ENCODE results near the gene CD2AP. TPM values are rescaled to one million over a fixed set of nuclear protein-coding genes. Genes with fewer than 3 reads are reported as not detected.

The CD2AP gene
- total and polyA plus RNA-seq, 2 of the 8 experiments (the other 6 are each of a cell fraction or from before 2014, with no cell fraction given): 8.6 to 75.6 TPM

- Histone ChIP-seq H2BK20ac (ENCODE audit: low read length) (no peak overlapping the region), H2AK5ac (ENCODE audit: low read depth, low read length) (no peak overlapping the region), H3K23ac (ENCODE audit: insufficient read length) (no peak overlapping the region), H2BK12ac (ENCODE audit: low read depth, low read length) (no peak overlapping the region), H4K5ac (ENCODE audit: insufficient read length, low read depth, low read length) (no peak overlapping the region), H3K4me1 (replicated peaks in 1 of 4; ENCODE audit: control insufficient read depth in 3 of 4, insufficient read depth in 4 of 4, low read length in 3 of 4) (no peaks in the 10 kb centered on the region), H4K8ac (ENCODE audit: extremely low read depth, insufficient read depth, low read length) (no peak overlapping the region), H3K79me1 (ENCODE audit: low read depth, low read length) (no peaks in the 10 kb centered on the region), H3K23me2 (ENCODE audit: low read depth, low read length) (no peaks in the 10 kb centered on the region), H3K79me2 (ENCODE audit: control insufficient read depth in 1 of 2, insufficient read depth in 2 of 2, low read length in 2 of 2) (no peaks in the 10 kb centered on the region), H3K27me3 (replicated peaks in 1 of 4; ENCODE audit: control insufficient read depth in 3 of 4, extremely low read depth in 1 of 4, insufficient read depth in 3 of 4, low read length in 3 of 4) (no peaks in the 10 kb centered on the region), H2BK5ac (ENCODE audit: low read depth, low read length) (no peak overlapping the region), H4K91ac (replicated peaks; ENCODE audit: insufficient read length, low read length) (no peak overlapping the region), H3K36me3 (ENCODE audit: control insufficient read depth in 2 of 4, insufficient read depth in 4 of 4, low read length in 3 of 4) (no peaks in the 10 kb centered on the region), H3K9ac (replicated peaks in 1 of 4; ENCODE audit: extremely low read depth in 1 of 4, low read depth in 3 of 4, low read length in 3 of 4) (no peak overlapping the region), H3K4me3 (ENCODE audit: extremely low read depth in 1 of 4, insufficient read depth in 2 of 4, low read depth in 3 of 4, low read length in 4 of 4) (no peak overlapping the region), H3K27ac (ENCODE audit: low read depth, low read length) (no peak overlapping the region), H3K18ac (ENCODE audit: extremely low read depth, low read length) (no peak overlapping the region), H3K4me2 (ENCODE audit: insufficient read depth in 1 of 2, low read depth in 2 of 2, low read length in 2 of 2) (no peak overlapping the region), H3K14ac (ENCODE audit: insufficient read length) (no peak overlapping the region), H4K20me1 (replicated peaks in 1 of 2; ENCODE audit: control insufficient read depth in 1 of 2, insufficient read depth in 2 of 2, low read length in 2 of 2) (no peaks in the 10 kb centered on the region), H2BK15ac (ENCODE audit: low read length) (no peak overlapping the region), H3K9me3 (ENCODE audit: insufficient read depth in 2 of 2, low read depth in 1 of 2, low read length in 1 of 2) (no peaks in the 10 kb centered on the region), H2AFZ (ENCODE audit: low read length) (no peak overlapping the region), H2BK120ac (replicated peaks; ENCODE audit: low read depth, low read length) (no peak overlapping the region), H3K4ac (replicated peaks; ENCODE audit: insufficient read length, low read depth, low read length) (no peak overlapping the region), H3K56ac (replicated peaks; ENCODE audit: insufficient read length, low read depth, low read length) (no peak overlapping the region)
- ChIA-PET POLR2A (ENCODE audit: partially characterized antibody) (no interaction called here), CTCF (ENCODE audit: partially characterized antibody) (interaction anchor here (0.7 to 1.5 kb wide), 3 partner anchors 13 to 133 kb away, joined by 3 to 5 read pairs (median 3); no protein-coding TSS in a partner anchor)
- no peak for DNase-seq (ENCODE audit: low read depth in 1 of 2, low spot score in 2 of 2)
- FAIRE-seq: no peak
- TF ChIP-seq SRF (IDR thresholded peaks at IDR 0.05; ENCODE audit: low read depth, low read length) (no peak), YY1 (IDR thresholded peaks at IDR 0.05; ENCODE audit: low read depth, low read length) (no peak), RNF2 (IDR thresholded peaks at IDR 0.05; ENCODE audit: borderline replicate concordance, low read depth, low read length, missing control alignments, poor library complexity, severe bottlenecking) (no peak), POLR2AphosphoS5 (IDR thresholded peaks at IDR 0.05; ENCODE audit: low read depth, low read length) (no peak), CREB1 (IDR thresholded peaks at IDR 0.05) (no peak), CBX8 (IDR thresholded peaks at IDR 0.05; ENCODE audit: borderline replicate concordance, low read depth, low read length) (no peak), GTF2F1 (IDR thresholded peaks at IDR 0.05; ENCODE audit: borderline replicate concordance, low read depth, low read length) (no peak), SP1 (IDR thresholded peaks at IDR 0.05; ENCODE audit: low read depth, low read length) (no peak), KDM4A (IDR thresholded peaks at IDR 0.05; ENCODE audit: low read depth, low read length, severe bottlenecking) (no peak), MAFK (IDR thresholded peaks at IDR 0.05; ENCODE audit: low read depth, low read length) (no peak), E2F6 (IDR thresholded peaks at IDR 0.05) (no peak), SAP30 (IDR thresholded peaks at IDR 0.05; ENCODE audit: insufficient read depth, insufficient replicate concordance, low read length) (no peak), BRCA1 (IDR thresholded peaks at IDR 0.05; ENCODE audit: low read depth, low read length) (no peak), POLR2A (IDR thresholded peaks at IDR 0.05; ENCODE audit: control extremely low read depth in 1 of 2, low read depth in 2 of 2, low read length in 2 of 2) (no peak), ASH2L (IDR thresholded peaks at IDR 0.05; ENCODE audit: low read length) (no peak)
- WGBS, 2 experiments (ENCODE audit: extremely low coverage in 1 of 2, insufficient coverage in 1 of 2, insufficient read length in 1 of 2, insufficient replicate concordance in 2 of 2, low coverage in 1 of 2, low lambda C conversion rate in 2 of 2, missing lambda C conversion rate in 1 of 2): 78% methylated on average over 1 of the region's 1 CpG; no CpG with 5 or more reads in 1 of the 2 experiments
Measured at GRCh38 chr6:47647188-47647587, 169.6 kb downstream of the CD2AP start.
